Measurements from ENCODE around the gene ZNF219.

The ZNF219 gene

DNA sequence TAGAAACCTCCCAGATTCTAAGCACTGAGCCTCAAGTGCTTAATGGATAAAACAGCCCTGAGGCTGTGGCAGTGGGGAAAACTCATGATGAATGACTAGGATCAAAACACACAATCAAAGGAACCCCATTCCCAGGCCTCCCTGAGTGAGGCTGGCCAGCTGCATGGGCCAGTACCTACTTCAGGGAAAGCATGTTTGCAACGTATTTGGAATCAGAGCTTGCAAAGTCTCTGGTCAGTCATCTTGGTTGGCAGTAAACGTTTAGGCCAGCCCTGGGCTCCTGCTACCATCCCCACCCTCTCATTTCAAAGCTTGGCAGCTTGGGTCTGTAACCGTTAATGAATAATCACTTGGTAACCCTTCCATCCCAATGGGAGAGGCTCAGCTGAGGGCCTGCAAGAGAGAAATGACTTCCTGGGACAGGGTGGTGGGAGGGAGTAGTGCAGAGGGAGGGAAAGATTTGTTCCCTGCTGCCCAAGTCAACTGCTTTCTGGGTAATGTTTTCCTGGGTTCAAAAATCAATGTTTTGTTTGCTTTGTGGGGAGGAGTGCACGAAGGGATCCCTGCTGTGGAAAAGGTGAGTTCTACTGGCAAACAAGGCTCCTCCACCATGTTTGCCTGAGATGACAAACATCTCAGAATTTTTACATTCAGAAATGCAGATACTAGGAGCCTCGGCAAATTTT is 42.9 kb downstream of the ZNF219 start:
- Histone ChIP-seq H4K8ac (ENCODE audit: low read length) (no peak overlapping the region), H3K27ac (ENCODE audit: low read length, poor library complexity, severe bottlenecking) (no peak overlapping the region), H3K14ac (ENCODE audit: low read length in 2 of 2) (no peak overlapping the region), H2BK12ac (ENCODE audit: low read length in 2 of 2) (no peak overlapping the region), H3K79me1 (replicated peaks; ENCODE audit: low read length, poor library complexity, severe bottlenecking) (no peaks in the 10 kb centered on the region), H3K4me1 (ENCODE audit: control insufficient read depth, insufficient read depth, low read depth, low read length) (peaks cover 15% of the 10 kb centered on the region), H3K36me3 (ENCODE audit: control insufficient read depth in 1 of 2, insufficient read depth in 2 of 2, low read depth in 1 of 2, low read length in 2 of 2) (no peaks in the 10 kb centered on the region), H3K9ac (ENCODE audit: low read length) (no peak overlapping the region), H2BK5ac (ENCODE audit: low read depth, low read length, poor library complexity, severe bottlenecking) (no peak overlapping the region), H3K9me3 (ENCODE audit: control insufficient read depth, low read length) (no peaks in the 10 kb centered on the region), H2BK120ac (ENCODE audit: low read depth, low read length) (no peak overlapping the region), H3K27me3 (ENCODE audit: control insufficient read depth in 1 of 2, insufficient read depth in 1 of 2, low read length in 2 of 2) (no peaks in the 10 kb centered on the region), H3K4me2 (ENCODE audit: low read length, poor library complexity, severe bottlenecking) (no peak overlapping the region), H4K91ac (ENCODE audit: low read length) (no peak overlapping the region), H2BK15ac (ENCODE audit: low read depth, poor library complexity, severe bottlenecking) (no peak overlapping the region), H3K18ac (ENCODE audit: low read depth in 1 of 2, low read length in 2 of 2) (no peak overlapping the region), H3K4ac (ENCODE audit: low read depth in 1 of 2, low read length in 2 of 2) (no peak overlapping the region), H2AFZ (ENCODE audit: low read depth, low read length) (no peak overlapping the region), H3K23ac (ENCODE audit: low read length in 2 of 2) (no peak overlapping the region), H3K4me3 (ENCODE audit: insufficient read depth in 1 of 2, low read depth in 1 of 2, low read length in 2 of 2) (no peak overlapping the region), H2AK5ac (ENCODE audit: low read length, severe bottlenecking) (no peak overlapping the region)
- no peak for DNase-seq
- 71% methylated on average over 5 of the region's 5 CpGs for WGBS

DNA sequence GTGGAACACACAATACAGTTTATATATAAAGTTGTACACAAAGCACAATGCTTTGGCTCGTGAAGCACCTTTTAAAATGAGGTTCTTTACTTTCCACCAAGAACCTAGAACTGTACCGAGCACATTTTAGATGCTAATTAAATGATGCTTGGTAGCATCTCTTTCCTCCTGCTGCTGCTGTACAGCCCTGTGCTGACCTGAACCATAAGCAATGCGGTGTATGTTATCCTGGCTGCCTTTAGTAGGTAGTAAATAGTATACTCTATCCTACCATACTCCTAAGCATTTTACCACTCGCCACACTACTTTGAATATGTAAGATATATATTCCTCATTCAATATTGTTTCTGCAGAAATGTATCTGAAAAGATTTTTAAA is 43.7 kb downstream of the ZNF219 start:
- Histone ChIP-seq H3K79me1 (replicated peaks; ENCODE audit: low read length, poor library complexity, severe bottlenecking) (no peaks in the 10 kb centered on the region), H4K91ac (ENCODE audit: low read length) (no peak overlapping the region), H4K8ac (ENCODE audit: low read length) (no peak overlapping the region)

DNA sequence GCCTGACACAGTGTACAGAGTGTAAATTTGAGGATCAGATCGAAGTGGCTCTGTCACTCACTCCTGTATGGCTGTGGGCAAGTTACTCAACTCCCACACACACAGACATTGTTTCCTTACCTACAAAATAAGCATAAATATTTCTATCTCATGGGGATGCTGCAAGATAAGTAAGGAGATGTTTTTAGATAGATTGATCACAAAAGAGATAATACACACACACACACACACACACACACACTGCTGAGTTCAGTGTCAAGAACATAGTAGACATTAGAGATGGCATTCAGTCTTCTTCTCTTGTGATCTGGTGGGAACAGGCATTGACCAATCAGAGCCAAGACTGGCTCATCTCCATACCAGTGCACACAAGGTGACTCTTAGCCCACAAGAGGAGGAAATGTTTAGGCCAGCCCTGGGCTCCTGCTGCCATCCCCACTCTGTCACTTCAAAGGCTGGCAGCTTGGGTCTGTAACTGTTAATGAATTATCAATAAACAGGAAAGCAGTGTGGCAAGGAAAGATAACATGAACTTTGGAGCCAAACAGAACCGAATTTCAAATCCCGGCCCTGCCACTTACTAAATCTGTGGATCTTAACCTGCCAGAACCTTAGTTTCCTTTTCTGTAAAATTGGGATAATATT is 44.2 kb downstream of the ZNF219 start:
- no peak overlapping the region for H4K91ac ChIP-seq (ENCODE audit: low read length)
- no peak overlapping the region for H2BK5ac ChIP-seq (ENCODE audit: low read depth, low read length, poor library complexity, severe bottlenecking)
- no peak overlapping the region for H4K8ac ChIP-seq (ENCODE audit: low read length)
- no peak overlapping the region for H3K9ac ChIP-seq (ENCODE audit: low read length)
- H3K4me3 ChIP-seq (ENCODE audit: insufficient read depth in 1 of 2, low read depth in 1 of 2, low read length in 2 of 2), result no peak overlapping the region
- no peak overlapping the region for H3K4ac ChIP-seq (ENCODE audit: low read depth in 1 of 2, low read length in 2 of 2)
- H3K27me3 ChIP-seq (ENCODE audit: control insufficient read depth in 1 of 2, insufficient read depth in 1 of 2, low read length in 2 of 2), result no peaks in the 10 kb centered on the region
- no peak for DNase-seq
- no peaks in the 10 kb centered on the region for H3K9me3 ChIP-seq (ENCODE audit: control insufficient read depth, low read length)
- H2AK5ac ChIP-seq (ENCODE audit: low read length, severe bottlenecking), result no peak overlapping the region
- no peak overlapping the region for H3K14ac ChIP-seq (ENCODE audit: low read length in 2 of 2)
- H3K18ac ChIP-seq (ENCODE audit: low read depth in 1 of 2, low read length in 2 of 2), result no peak overlapping the region
- H2BK12ac ChIP-seq (ENCODE audit: low read length in 2 of 2), result no peak overlapping the region
- no peak overlapping the region for H2BK15ac ChIP-seq (ENCODE audit: low read depth, poor library complexity, severe bottlenecking)
- H3K27ac ChIP-seq (ENCODE audit: low read length, poor library complexity, severe bottlenecking), result no peak overlapping the region
- H3K4me1 ChIP-seq (ENCODE audit: control insufficient read depth, insufficient read depth, low read depth, low read length), result peaks cover 12% of the 10 kb centered on the region
- 83% methylated on average over 3 of the region's 3 CpGs for WGBS
- H3K4me2 ChIP-seq (ENCODE audit: low read length, poor library complexity, severe bottlenecking), result no peak overlapping the region
- H2BK120ac ChIP-seq (ENCODE audit: low read depth, low read length), result no peak overlapping the region
- no peaks in the 10 kb centered on the region for H3K79me1 ChIP-seq (replicated peaks; ENCODE audit: low read length, poor library complexity, severe bottlenecking)
- no peak overlapping the region for H2AFZ ChIP-seq (ENCODE audit: low read depth, low read length)
- no peaks in the 10 kb centered on the region for H3K36me3 ChIP-seq (ENCODE audit: control insufficient read depth in 1 of 2, insufficient read depth in 2 of 2, low read depth in 1 of 2, low read length in 2 of 2)
- no peak overlapping the region for H3K23ac ChIP-seq (ENCODE audit: low read length in 2 of 2)

More for the DNA sequence above, 43.7 kb downstream of the ZNF219 start:
- no peak for DNase-seq
- WGBS, result 100% methylated on average over 2 of the region's 4 CpGs
- Histone ChIP-seq H3K4me3 (ENCODE audit: insufficient read depth in 1 of 2, low read depth in 1 of 2, low read length in 2 of 2) (no peak overlapping the region), H3K9ac (ENCODE audit: low read length) (no peak overlapping the region), H2BK15ac (ENCODE audit: low read depth, poor library complexity, severe bottlenecking) (no peak overlapping the region), H2AFZ (ENCODE audit: low read depth, low read length) (no peak overlapping the region), H3K4me2 (ENCODE audit: low read length, poor library complexity, severe bottlenecking) (no peak overlapping the region), H3K4ac (ENCODE audit: low read depth in 1 of 2, low read length in 2 of 2) (no peak overlapping the region), H3K14ac (ENCODE audit: low read length in 2 of 2) (no peak overlapping the region), H2AK5ac (ENCODE audit: low read length, severe bottlenecking) (no peak overlapping the region), H3K36me3 (ENCODE audit: control insufficient read depth in 1 of 2, insufficient read depth in 2 of 2, low read depth in 1 of 2, low read length in 2 of 2) (no peaks in the 10 kb centered on the region), H3K23ac (ENCODE audit: low read length in 2 of 2) (no peak overlapping the region), H3K18ac (ENCODE audit: low read depth in 1 of 2, low read length in 2 of 2) (no peak overlapping the region), H3K27me3 (ENCODE audit: control insufficient read depth in 1 of 2, insufficient read depth in 1 of 2, low read length in 2 of 2) (no peaks in the 10 kb centered on the region), H2BK120ac (ENCODE audit: low read depth, low read length) (no peak overlapping the region), H2BK12ac (ENCODE audit: low read length in 2 of 2) (no peak overlapping the region), H3K4me1 (ENCODE audit: control insufficient read depth, insufficient read depth, low read depth, low read length) (peaks cover 12% of the 10 kb centered on the region), H3K27ac (ENCODE audit: low read length, poor library complexity, severe bottlenecking) (no peak overlapping the region), H2BK5ac (ENCODE audit: low read depth, low read length, poor library complexity, severe bottlenecking) (no peak overlapping the region), H3K9me3 (ENCODE audit: control insufficient read depth, low read length) (no peaks in the 10 kb centered on the region)

DNA sequence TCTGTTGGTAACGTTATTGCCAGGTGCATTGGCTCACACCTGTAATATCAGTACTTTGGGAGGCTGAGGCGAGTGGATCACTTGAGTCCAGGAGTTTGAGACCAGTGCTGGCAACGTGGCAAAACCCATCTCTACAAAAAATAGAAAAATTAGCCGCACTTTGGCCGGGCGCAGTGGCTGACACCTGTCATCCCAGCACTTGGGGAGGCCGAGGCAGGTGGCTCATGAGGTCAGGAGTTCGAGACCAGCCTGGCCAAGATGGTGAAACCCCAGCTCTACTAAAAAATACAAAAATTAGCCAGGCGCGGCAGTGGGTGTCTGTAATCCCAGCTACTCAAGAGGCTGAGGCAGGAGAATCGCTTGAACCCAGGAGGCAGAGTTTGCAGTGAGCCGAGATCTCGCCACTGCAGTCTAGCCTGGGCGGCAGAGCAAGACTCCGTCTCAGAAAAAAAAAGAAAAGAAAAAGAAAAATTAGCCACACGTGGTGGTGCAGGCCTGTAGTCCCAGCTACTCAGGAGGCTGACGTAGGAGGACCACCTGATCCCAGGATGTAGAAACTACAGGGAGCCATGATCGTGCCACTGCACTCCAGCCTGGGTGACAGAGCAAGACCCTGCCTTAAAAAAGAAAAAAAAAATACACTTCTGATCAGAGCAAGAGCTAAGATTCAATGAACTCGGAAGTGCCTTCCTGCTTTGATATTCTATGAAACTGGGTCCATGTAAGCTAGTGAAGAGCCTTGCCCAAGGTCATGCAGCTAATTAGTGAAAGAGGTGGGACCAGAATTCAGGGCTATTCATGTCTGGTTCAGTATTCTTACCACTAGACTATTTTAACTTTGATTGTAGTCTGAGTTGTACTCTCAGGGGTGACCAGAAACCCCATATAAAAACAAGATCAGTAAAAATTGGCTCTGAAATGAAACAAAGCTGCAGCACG is 45.0 kb downstream of the ZNF219 start:
- Histone ChIP-seq H3K27me3 (ENCODE audit: control insufficient read depth in 1 of 2, insufficient read depth in 1 of 2, low read length in 2 of 2) (no peaks in the 10 kb centered on the region), H3K79me1 (replicated peaks; ENCODE audit: low read length, poor library complexity, severe bottlenecking) (no peaks in the 10 kb centered on the region), H3K4me2 (ENCODE audit: low read length, poor library complexity, severe bottlenecking) (no peak overlapping the region), H3K9ac (ENCODE audit: low read length) (no peak overlapping the region), H2BK5ac (ENCODE audit: low read depth, low read length, poor library complexity, severe bottlenecking) (no peak overlapping the region), H3K23ac (ENCODE audit: low read length in 2 of 2) (no peak overlapping the region), H2BK15ac (ENCODE audit: low read depth, poor library complexity, severe bottlenecking) (no peak overlapping the region), H3K27ac (ENCODE audit: low read length, poor library complexity, severe bottlenecking) (no peak overlapping the region), H4K8ac (ENCODE audit: low read length) (no peak overlapping the region), H3K9me3 (ENCODE audit: control insufficient read depth, low read length) (no peaks in the 10 kb centered on the region), H2BK12ac (ENCODE audit: low read length in 2 of 2) (no peak overlapping the region), H2AK5ac (ENCODE audit: low read length, severe bottlenecking) (no peak overlapping the region), H3K4me1 (ENCODE audit: control insufficient read depth, insufficient read depth, low read depth, low read length) (peaks cover 12% of the 10 kb centered on the region), H3K14ac (ENCODE audit: low read length in 2 of 2) (no peak overlapping the region), H2BK120ac (ENCODE audit: low read depth, low read length) (no peak overlapping the region), H3K4me3 (ENCODE audit: insufficient read depth in 1 of 2, low read depth in 1 of 2, low read length in 2 of 2) (no peak overlapping the region), H3K4ac (ENCODE audit: low read depth in 1 of 2, low read length in 2 of 2) (no peak overlapping the region), H3K18ac (ENCODE audit: low read depth in 1 of 2, low read length in 2 of 2) (no peak overlapping the region), H4K91ac (ENCODE audit: low read length) (no peak overlapping the region), H3K36me3 (ENCODE audit: control insufficient read depth in 1 of 2, insufficient read depth in 2 of 2, low read depth in 1 of 2, low read length in 2 of 2) (no peaks in the 10 kb centered on the region), H2AFZ (ENCODE audit: low read depth, low read length) (no peak overlapping the region)
- no peak for DNase-seq
- WGBS, result 90% methylated on average over 20 of the region's 20 CpGs
